ENCODE results near the gene BCL10.
"Not testable (repeated sequence)": the region's sequence is repeated elsewhere in the genome, so short reads cannot be mapped to it uniquely, and the experiment has no call there.

BCL10 gene

GRCh38 chr1:85264150-85264549 lies 12.3 kb downstream of the BCL10 start:
- no peak for DNase-seq (ENCODE audit: low read depth)

- DNase-seq (ENCODE audit: low read depth) = no peak
Measured at GRCh38 chr1:85262985-85263384, 13.4 kb downstream of the BCL10 start.

- DNase-seq (ENCODE audit: low read depth) = no peak
Measured at GRCh38 chr1:85259912-85260274, 16.5 kb downstream of the BCL10 start.

- peak; percentile 97 for DNase-seq (ENCODE audit: low read depth)
Measured at GRCh38 chr1:85259118-85259911, 17.1 kb downstream of the BCL10 start, which contains the start of gene C1orf52. C1orf52 (minus strand) TSS chr1:85259662; CDS start chr1:85259633, 29 bp downstream.

- no peak for DNase-seq (ENCODE audit: low read depth)
Measured at GRCh38 chr1:85258536-85259117, 17.8 kb downstream of the BCL10 start.

GRCh38 chr1:85249042-85249441 lies 27.4 kb downstream of the BCL10 start:
- not testable (repeated sequence) for DNase-seq (ENCODE audit: low read depth)

- no peak for DNase-seq (ENCODE audit: low read depth)
Measured at GRCh38 chr1:85245891-85246290, 30.5 kb downstream of the BCL10 start.

- no peak for DNase-seq (ENCODE audit: low read depth)
Measured at GRCh38 chr1:85245456-85245855, 31.0 kb downstream of the BCL10 start.

GRCh38 chr1:85244271-85245061 lies 32.0 kb downstream of the BCL10 start:
- DNase-seq (ENCODE audit: low read depth) = no peak

GRCh38 chr1:85243372-85243771 lies 33.1 kb downstream of the BCL10 start:
- no peak for DNase-seq (ENCODE audit: low read depth)

GRCh38 chr1:85240643-85241042 lies 35.8 kb downstream of the BCL10 start:
- no peak for DNase-seq (ENCODE audit: low read depth)

- DNase-seq (ENCODE audit: low read depth) = no peak
Measured at GRCh38 chr1:85240174-85240601, 36.2 kb downstream of the BCL10 start.

GRCh38 chr1:85237613-85238012 lies 38.8 kb downstream of the BCL10 start:
- DNase-seq (ENCODE audit: low read depth) = no peak

GRCh38 chr1:85230305-85230977 lies 46.0 kb downstream of the BCL10 start:
- DNase-seq (ENCODE audit: low read depth) = no peak

GRCh38 chr1:85229574-85230097 lies 46.8 kb downstream of the BCL10 start:
- DNase-seq (ENCODE audit: low read depth) = no peak

- no peak for DNase-seq (ENCODE audit: low read depth)
Measured at GRCh38 chr1:85228972-85229371, 47.5 kb downstream of the BCL10 start.

- no peak for DNase-seq (ENCODE audit: low read depth)
Measured at GRCh38 chr1:85225624-85226380, 50.6 kb downstream of the BCL10 start.

GRCh38 chr1:85224734-85225623 lies 51.5 kb downstream of the BCL10 start:
- DNase-seq (ENCODE audit: low read depth) = no peak

- no peak for DNase-seq (ENCODE audit: low read depth)
Measured at GRCh38 chr1:85224295-85224694, 52.1 kb downstream of the BCL10 start.

- no peak for DNase-seq (ENCODE audit: low read depth)
Measured at GRCh38 chr1:85223334-85223733, 53.1 kb downstream of the BCL10 start.

All from activated T-cell treated with anti-CD3 and anti-CD28 coated beads for 48 hours (primary cell).